Stimulated activated CD8-positive, alpha-beta memory T cell treated with anti-CD3 and anti-CD28 coated beads, Interleukin-12 subunit alpha, Interleukin-12 subunit beta, amount 100 ng/mL, for 4 hours (primary cell): Measurements from ENCODE around the gene LILRA6.

ENCODE experiments used
- DNase-seq: peaks from one replicate; pipeline ENCODE4 v3.0.0-alpha.2; 2020; ENCODE audit warnings: low read depth

Gene LILRA6

GRCh38 chr19:54188215-54188871, 54.2 kb downstream of the LILRA6 start:
- peak; percentile 31 for DNase-seq

GRCh38 chr19:54186934-54187381, 55.6 kb downstream of the LILRA6 start:
- DNase-seq, result no peak
